Neutrophil (primary cell): ENCODE data around the gene LCK.

Experiments
- H3K27ac ChIP-seq: fragments of 200-600 bp; sonication (generic); 2 replicates; pipeline ENCODE4 v1.5.1; 2016; ENCODE audit warnings: mild to moderate bottlenecking, moderate library complexity
- H3K27me3 ChIP-seq: fragments of 200-600 bp; sonication (generic); 2 replicates; pipeline ENCODE4 v1.6.0; 2016; ENCODE audit warnings: mild to moderate bottlenecking
- H3K36me3 ChIP-seq: fragments of 200-600 bp; sonication (generic); 2 replicates; pipeline ENCODE4 v1.5.1; 2017
- H3K4me1 ChIP-seq, 2 experiments: fragments of 200-600 bp in 1 of 2; sonication (generic) in 1 of 2; 1 replicate in 1 of 2; 2 replicates in 1 of 2; pipeline versions ENCODE4 v1.5.1 to v1.6.1; 2013 to 2016; ENCODE audit warnings: low read depth in 1 of 2, low read length in 1 of 2, mild to moderate bottlenecking in 1 of 2, moderate library complexity in 1 of 2; ENCODE audit not compliant: control insufficient read depth in 1 of 2, insufficient read depth in 1 of 2
- H3K4me3 ChIP-seq, 2 experiments: fragments of 200-600 bp in 1 of 2; sonication (generic) in 1 of 2; 1 replicate in 1 of 2; 2 replicates in 1 of 2; pipeline ENCODE4 v1.5.1; 2013 to 2016; ENCODE audit warnings: low read depth in 1 of 2, low read length in 1 of 2, mild to moderate bottlenecking in 1 of 2, moderate library complexity in 1 of 2
- H3K9me3 ChIP-seq: fragments of 200-600 bp; sonication (generic); 2 replicates; pipeline ENCODE4 v1.5.1; 2016
- TF ChIP-seq, protein P1 (sequence below): fragments of 200-600 bp; sonication (generic); IDR thresholded peaks from 2 replicates; pipeline ENCODE4 v1.5.1; 2016; ENCODE audit warnings: antibody characterized with exemption

LCK gene

DNA sequence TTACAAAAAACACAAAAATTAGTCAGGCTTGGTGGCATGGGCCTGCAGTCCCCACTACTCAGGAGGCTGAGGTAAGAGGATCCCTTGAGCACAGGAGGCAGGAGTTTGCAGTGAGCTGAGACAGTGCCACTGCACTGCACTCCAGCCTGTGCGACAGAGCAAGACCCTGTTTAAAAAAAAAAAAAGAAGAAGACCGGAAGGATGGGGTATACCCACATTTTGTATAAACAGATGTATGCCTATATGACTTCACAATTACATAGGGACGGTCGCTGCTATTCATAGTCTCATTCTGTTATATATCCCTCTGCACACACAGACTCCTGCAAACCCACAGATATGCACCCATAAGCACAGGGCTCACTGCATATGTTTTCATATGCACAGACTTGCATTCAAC is 12.7 kb downstream of the LCK start:
- Histone ChIP-seq H3K9me3 (no peaks in the 10 kb centered on the region), H3K4me3 (no peak overlapping the region), H3K36me3 (no peaks in the 10 kb centered on the region), H3K27me3 (no peaks in the 10 kb centered on the region), H3K27ac (no peak overlapping the region), H3K4me1 (no peaks in the 10 kb centered on the region)
- TF ChIP-seq, protein P1, sequence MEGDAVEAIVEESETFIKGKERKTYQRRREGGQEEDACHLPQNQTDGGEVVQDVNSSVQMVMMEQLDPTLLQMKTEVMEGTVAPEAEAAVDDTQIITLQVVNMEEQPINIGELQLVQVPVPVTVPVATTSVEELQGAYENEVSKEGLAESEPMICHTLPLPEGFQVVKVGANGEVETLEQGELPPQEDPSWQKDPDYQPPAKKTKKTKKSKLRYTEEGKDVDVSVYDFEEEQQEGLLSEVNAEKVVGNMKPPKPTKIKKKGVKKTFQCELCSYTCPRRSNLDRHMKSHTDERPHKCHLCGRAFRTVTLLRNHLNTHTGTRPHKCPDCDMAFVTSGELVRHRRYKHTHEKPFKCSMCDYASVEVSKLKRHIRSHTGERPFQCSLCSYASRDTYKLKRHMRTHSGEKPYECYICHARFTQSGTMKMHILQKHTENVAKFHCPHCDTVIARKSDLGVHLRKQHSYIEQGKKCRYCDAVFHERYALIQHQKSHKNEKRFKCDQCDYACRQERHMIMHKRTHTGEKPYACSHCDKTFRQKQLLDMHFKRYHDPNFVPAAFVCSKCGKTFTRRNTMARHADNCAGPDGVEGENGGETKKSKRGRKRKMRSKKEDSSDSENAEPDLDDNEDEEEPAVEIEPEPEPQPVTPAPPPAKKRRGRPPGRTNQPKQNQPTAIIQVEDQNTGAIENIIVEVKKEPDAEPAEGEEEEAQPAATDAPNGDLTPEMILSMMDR, result no peak

DNA sequence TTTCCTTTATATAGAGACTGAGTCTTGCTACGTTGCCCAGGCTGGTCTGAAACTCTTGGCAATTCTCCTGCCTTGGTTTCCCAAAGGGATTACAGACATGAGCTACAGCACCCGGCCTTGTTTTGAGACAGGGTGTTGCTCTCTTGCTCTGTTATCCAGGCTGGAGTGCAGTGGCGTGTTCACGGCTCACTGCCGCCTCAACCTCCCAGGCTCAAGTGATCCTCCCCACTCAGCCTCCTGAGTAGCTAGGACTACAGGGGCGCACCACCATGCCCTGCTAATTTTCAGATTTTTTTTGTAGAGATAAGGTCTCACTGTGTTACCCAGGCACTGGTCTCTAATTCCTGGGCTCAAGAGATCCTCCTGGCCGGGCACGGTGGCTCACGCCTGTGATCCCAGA is 14.8 kb downstream of the LCK start:
- Histone ChIP-seq H3K27me3 (no peaks in the 10 kb centered on the region), H3K4me1 (no peaks in the 10 kb centered on the region), H3K36me3 (no peaks in the 10 kb centered on the region), H3K4me3 (no peak overlapping the region), H3K9me3 (no peaks in the 10 kb centered on the region), H3K27ac (no peak overlapping the region)
- TF ChIP-seq, protein P1, result no peak

DNA sequence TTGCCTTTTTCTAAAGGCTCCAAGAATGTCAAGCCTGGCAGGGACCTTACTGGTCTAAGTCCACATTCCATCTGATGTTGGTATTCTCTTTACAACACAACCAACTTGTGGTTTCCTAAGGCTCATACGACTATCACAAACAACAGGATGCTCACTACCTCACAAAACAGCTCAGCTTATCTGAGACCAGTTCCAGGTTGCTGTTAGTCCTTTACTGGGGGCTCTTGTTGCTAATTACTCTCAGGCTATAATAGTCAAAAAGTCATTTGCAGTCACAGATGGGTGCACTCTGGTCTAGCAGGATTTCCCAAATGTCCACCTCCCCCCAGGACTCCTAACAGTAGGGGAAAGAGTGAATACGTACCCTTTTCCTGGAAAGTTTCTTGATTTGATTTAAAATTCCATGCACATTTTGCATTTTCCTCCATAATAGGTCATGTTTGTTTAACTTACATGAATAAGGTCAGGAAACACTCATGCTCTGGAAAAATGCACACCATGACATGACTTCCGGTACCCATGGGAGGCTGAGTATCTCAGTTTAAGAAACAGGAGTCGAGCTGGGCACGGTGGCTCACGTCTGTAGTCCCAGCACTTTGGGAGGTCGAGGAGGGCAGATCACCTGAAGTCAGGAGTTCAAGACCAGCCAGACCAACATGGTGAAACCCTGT is 16.0 kb downstream of the LCK start:
- Histone ChIP-seq H3K27me3 (no peaks in the 10 kb centered on the region), H3K4me3 (no peak overlapping the region), H3K9me3 (no peaks in the 10 kb centered on the region), H3K36me3 (no peaks in the 10 kb centered on the region), H3K27ac (no peak overlapping the region), H3K4me1 (no peaks in the 10 kb centered on the region)
- TF ChIP-seq, protein P1, result no peak

DNA sequence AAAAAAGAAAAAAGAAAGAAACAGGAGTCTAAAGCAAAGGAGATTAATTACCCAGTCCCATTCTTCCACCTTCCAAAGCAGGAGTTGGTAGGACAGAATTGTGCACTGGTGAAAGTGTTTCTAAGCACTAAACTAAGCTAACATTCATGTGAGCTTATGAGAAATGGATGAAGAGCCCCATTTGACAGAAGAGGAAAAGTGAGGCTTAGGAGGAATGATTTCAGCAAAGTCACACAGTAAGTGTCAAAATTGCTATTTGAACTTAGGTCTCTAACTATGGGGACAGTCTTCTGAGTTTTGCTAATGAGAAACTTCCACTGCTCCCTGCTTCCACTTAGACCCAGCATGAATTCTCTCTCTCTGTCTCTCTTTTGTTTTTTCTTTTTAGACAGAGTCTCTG is 18.7 kb downstream of the LCK start:
- TF ChIP-seq, protein P1, result no peak

DNA sequence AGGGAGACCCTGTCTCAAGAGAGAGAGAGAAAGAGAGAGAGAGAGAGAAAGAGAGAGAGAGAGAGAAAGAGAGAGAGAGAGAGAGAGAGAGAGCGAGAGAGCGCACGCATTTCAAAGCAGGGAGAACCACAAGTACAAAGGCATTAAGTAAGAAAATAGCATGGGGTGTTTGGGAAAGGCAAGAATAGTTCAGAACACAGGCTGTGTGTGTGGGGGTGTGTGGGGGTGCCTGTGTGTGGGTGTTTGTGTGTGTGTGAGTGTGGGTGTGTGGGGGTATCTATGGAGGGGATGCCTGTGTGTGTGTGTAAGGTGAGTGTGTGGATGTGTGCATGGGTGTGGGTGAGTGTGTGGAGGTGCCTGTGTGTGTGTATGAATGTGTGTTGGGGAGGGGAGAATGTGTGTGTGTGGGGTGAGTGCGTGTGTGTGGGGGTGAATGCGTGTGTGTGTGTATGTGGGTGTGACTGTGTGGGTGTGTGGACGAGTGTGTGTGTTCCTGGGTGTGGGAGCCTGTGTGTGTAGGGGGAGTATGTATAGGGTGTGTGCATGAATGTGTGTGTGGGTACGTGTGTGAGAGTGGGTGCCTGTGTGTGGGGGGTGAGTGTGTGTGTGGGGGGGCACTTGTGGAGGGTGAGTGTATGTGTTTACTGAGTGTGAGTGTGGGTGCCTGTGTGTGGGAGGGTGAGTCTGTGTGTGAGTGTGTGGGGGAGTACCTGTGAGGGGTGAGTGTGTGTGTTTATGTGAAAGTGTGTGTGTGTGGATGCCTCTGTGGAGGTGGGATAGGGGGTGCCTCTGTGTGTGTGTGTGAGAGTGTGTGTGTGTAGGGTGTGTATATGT is 21.7 kb downstream of the LCK start:
- TF ChIP-seq, protein P1, result no peak
- H3K9me3 ChIP-seq, result no peaks in the 10 kb centered on the region
- no peak overlapping the region for H3K4me3 ChIP-seq
- no peaks in the 10 kb centered on the region for H3K4me1 ChIP-seq
- H3K27ac ChIP-seq, result no peak overlapping the region
- no peaks in the 10 kb centered on the region for H3K36me3 ChIP-seq
- H3K27me3 ChIP-seq, result peaks cover 52% of the 10 kb centered on the region

More for the DNA sequence above, 18.7 kb downstream of the LCK start:
- no peak overlapping the region for H3K4me3 ChIP-seq
- H3K9me3 ChIP-seq, result no peaks in the 10 kb centered on the region
- H3K4me1 ChIP-seq, result no peaks in the 10 kb centered on the region
- no peak overlapping the region for H3K27ac ChIP-seq
- H3K27me3 ChIP-seq, result peaks cover 22% of the 10 kb centered on the region
- H3K36me3 ChIP-seq, result no peaks in the 10 kb centered on the region
